HepG2 (cell line): ENCODE measurements around the gene NGEF. TPM values are rescaled to one million over a fixed set of nuclear protein-coding genes. Genes with fewer than 3 reads are reported as not detected.

Experiments used
- ATF7-NPFF ChIP-seq: sonication (generic); formaldehyde crosslinking; IDR thresholded peaks from 2 replicates; pipeline ENCODE4 v1.8.1; 2023; ENCODE audit warnings: mild to moderate bottlenecking, low read depth, missing genetic modification reagents, moderate library complexity
- CEBPG ChIP-seq: IDR thresholded peaks from 2 replicates; pipeline ENCODE4 v1.6.1; 2016
- ISL2 ChIP-seq: sonication (generic); formaldehyde crosslinking; IDR thresholded peaks from 2 replicates; pipeline ENCODE4 v1.5.0; 2020; ENCODE audit warnings: missing genetic modification reagents
- MAFG ChIP-seq: sonication (generic); formaldehyde crosslinking; IDR thresholded peaks from 2 replicates; pipeline ENCODE4 v1.5.1; 2020; ENCODE audit warnings: mild to moderate bottlenecking, missing genetic modification reagents
- TAF1 ChIP-seq: sonication (generic); formaldehyde crosslinking; IDR thresholded peaks from 2 replicates; pipeline ENCODE4 v1.4.0; 2020; ENCODE audit warnings: missing genetic modification reagents
- TCF7L2 ChIP-seq: IDR thresholded peaks from 2 replicates; pipeline ENCODE4 v1.6.1; 2011; ENCODE audit warnings: mild to moderate bottlenecking, low read depth, low read length, moderate library complexity
- ZC3H13 ChIP-seq: sonication (generic); formaldehyde crosslinking; IDR thresholded peaks from 2 replicates; pipeline ENCODE4 v1.8.1; 2023; ENCODE audit warnings: mild to moderate bottlenecking, missing genetic modification reagents, moderate library complexity
- ZNF205 ChIP-seq: IDR thresholded peaks from 2 replicates; pipeline ENCODE4 v1.6.1; 2018; ENCODE audit warnings: missing biosample characterization, missing genetic modification reagents
- ZNF577 ChIP-seq: sonication (generic); formaldehyde crosslinking; IDR thresholded peaks from 2 replicates; pipeline ENCODE4 v1.4.0; 2020; ENCODE audit warnings: mild to moderate bottlenecking, low read depth, missing genetic modification reagents, borderline replicate concordance
- ZNF776 ChIP-seq: sonication (generic); formaldehyde crosslinking; IDR thresholded peaks from 2 replicates; pipeline ENCODE4 v1.4.0; 2020; ENCODE audit warnings: mild to moderate bottlenecking, missing genetic modification reagents
- ZSCAN29 ChIP-seq: sonication (generic); formaldehyde crosslinking; conservative IDR thresholded peaks from 2 replicates; pipeline ENCODE4 v1.4.0; 2020; ENCODE audit warnings: mild to moderate bottlenecking, missing genetic modification reagents
- ZSCAN31 ChIP-seq: sonication (generic); formaldehyde crosslinking; IDR thresholded peaks from 2 replicates; pipeline ENCODE4 v1.5.0; 2020; ENCODE audit warnings: low read depth, mild to moderate bottlenecking, missing genetic modification reagents
- polyA plus RNA-seq, 8 experiments: library from polyadenylated mRNA; depleted of rRNA in 3 of 8; stranded (reverse) in 7 of 8; unstranded in 1 of 8; fragments of >200 nt; fragmentation: Illumina TruSeq in 4 of 8; extraction: Trizol in 4 of 8; gene quantifications; 2 replicates each; pipeline versions ENCODE4 v1.2.1 to v1.2.3, GENCODE V29; 2011 to 2016; ENCODE audit warnings: low read depth in 4 of 8, missing spikeins in 1 of 8, mixed read lengths in 1 of 8; ENCODE audit not compliant: insufficient read depth in 1 of 8
- total RNA-seq, 5 experiments: library from RNA; depleted of rRNA; stranded (reverse); fragments of >200 nt; fragmentation: Illumina TruSeq; extraction: Trizol; gene quantifications; 2 replicates each; pipeline ENCODE4 v1.2.3, GENCODE V29; 2016; ENCODE audit warnings: low read depth in 1 of 5
- TF ChIP-seq, protein P1 (sequence below): IDR thresholded peaks from 2 replicates; pipeline ENCODE4 v1.6.1; 2016; ENCODE audit warnings: missing compliant biosample characterization, missing genetic modification reagents, borderline replicate concordance
- TF ChIP-seq, protein P2 (sequence below): fragments of 450-650 bp; IDR thresholded peaks from 2 replicates; pipeline ENCODE4 v1.6.1; 2017; ENCODE audit warnings: mild to moderate bottlenecking
- TF ChIP-seq, protein P3 (sequence below): sonication (generic); formaldehyde crosslinking; conservative IDR thresholded peaks from 2 replicates; pipeline ENCODE4 v1.4.0; 2020; ENCODE audit warnings: missing genetic modification reagents
- TF ChIP-seq, protein P4 (sequence below), 2 experiments: sonication (generic) in 1 of 2; formaldehyde crosslinking in 1 of 2; IDR thresholded peaks; 2 replicates each; pipeline versions ENCODE4 v1.4.0 to v1.6.1; 2018 to 2020; ENCODE audit warnings: missing genetic modification reagents in 2 of 2, borderline replicate concordance in 1 of 2, low read depth in 1 of 2, mild to moderate bottlenecking in 1 of 2, missing biosample characterization in 1 of 2

Gene NGEF
- total and polyA plus RNA-seq, 2 of the 13 experiments (the other 11 are each of a cell fraction or from before 2014, with no cell fraction given), result 14.4 to 36.9 TPM

GRCh38 chr2:233061591-233062450 is 48.8 kb upstream of the NGEF start (continued):
- TF ChIP-seq ATF7-NPFF (CRISPR knock-in tag), result 0 out of 2 replicates have a peak, but pooled peaks have one; percentile 20
- peak; percentile 71 for TF ChIP-seq CEBPG
- TF ChIP-seq TCF7L2, result no peak
- no peak for TF ChIP-seq ZNF577 (CRISPR knock-in tag)
- TF ChIP-seq, protein P1, sequence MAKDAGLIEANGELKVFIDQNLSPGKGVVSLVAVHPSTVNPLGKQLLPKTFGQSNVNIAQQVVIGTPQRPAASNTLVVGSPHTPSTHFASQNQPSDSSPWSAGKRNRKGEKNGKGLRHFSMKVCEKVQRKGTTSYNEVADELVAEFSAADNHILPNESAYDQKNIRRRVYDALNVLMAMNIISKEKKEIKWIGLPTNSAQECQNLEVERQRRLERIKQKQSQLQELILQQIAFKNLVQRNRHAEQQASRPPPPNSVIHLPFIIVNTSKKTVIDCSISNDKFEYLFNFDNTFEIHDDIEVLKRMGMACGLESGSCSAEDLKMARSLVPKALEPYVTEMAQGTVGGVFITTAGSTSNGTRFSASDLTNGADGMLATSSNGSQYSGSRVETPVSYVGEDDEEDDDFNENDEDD (CRISPR knock-in tag), result no peak; the same call in 1 of the 2 replicates
- TF ChIP-seq ISL2 (CRISPR knock-in tag), result no peak
- no peak; the same call in none of the 2 replicates for TF ChIP-seq ZSCAN31
- peak; percentile 67; the same call in 1 of the 2 replicates for TF ChIP-seq ZNF205 (CRISPR knock-in tag)
- TF ChIP-seq ZC3H13, result no peak
- TF ChIP-seq ZNF776 (CRISPR knock-in tag), result 0 out of 2 replicates have a peak, but pooled peaks have one; percentile 28
- TF ChIP-seq ZSCAN29 (CRISPR knock-in tag), result no peak; the same call in 1 of the 2 replicates
- TF ChIP-seq, protein P2, sequence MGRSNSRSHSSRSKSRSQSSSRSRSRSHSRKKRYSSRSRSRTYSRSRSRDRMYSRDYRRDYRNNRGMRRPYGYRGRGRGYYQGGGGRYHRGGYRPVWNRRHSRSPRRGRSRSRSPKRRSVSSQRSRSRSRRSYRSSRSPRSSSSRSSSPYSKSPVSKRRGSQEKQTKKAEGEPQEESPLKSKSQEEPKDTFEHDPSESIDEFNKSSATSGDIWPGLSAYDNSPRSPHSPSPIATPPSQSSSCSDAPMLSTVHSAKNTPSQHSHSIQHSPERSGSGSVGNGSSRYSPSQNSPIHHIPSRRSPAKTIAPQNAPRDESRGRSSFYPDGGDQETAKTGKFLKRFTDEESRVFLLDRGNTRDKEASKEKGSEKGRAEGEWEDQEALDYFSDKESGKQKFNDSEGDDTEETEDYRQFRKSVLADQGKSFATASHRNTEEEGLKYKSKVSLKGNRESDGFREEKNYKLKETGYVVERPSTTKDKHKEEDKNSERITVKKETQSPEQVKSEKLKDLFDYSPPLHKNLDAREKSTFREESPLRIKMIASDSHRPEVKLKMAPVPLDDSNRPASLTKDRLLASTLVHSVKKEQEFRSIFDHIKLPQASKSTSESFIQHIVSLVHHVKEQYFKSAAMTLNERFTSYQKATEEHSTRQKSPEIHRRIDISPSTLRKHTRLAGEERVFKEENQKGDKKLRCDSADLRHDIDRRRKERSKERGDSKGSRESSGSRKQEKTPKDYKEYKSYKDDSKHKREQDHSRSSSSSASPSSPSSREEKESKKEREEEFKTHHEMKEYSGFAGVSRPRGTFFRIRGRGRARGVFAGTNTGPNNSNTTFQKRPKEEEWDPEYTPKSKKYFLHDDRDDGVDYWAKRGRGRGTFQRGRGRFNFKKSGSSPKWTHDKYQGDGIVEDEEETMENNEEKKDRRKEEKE, result no peak
- TF ChIP-seq MAFG (CRISPR knock-in tag), result no peak
- TF ChIP-seq, protein P3, sequence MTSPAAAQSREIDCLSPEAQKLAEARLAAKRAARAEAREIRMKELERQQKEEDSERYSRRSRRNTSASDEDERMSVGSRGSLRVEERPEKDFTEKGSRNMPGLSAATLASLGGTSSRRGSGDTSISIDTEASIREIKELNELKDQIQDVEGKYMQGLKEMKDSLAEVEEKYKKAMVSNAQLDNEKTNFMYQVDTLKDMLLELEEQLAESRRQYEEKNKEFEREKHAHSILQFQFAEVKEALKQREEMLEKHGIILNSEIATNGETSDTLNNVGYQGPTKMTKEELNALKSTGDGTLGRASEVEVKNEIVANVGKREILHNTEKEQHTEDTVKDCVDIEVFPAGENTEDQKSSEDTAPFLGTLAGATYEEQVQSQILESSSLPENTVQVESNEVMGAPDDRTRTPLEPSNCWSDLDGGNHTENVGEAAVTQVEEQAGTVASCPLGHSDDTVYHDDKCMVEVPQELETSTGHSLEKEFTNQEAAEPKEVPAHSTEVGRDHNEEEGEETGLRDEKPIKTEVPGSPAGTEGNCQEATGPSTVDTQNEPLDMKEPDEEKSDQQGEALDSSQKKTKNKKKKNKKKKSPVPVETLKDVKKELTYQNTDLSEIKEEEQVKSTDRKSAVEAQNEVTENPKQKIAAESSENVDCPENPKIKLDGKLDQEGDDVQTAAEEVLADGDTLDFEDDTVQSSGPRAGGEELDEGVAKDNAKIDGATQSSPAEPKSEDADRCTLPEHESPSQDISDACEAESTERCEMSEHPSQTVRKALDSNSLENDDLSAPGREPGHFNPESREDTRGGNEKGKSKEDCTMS (CRISPR knock-in tag), result no peak
- TF ChIP-seq TAF1, result peak; percentile 64
- TF ChIP-seq, protein P4, sequence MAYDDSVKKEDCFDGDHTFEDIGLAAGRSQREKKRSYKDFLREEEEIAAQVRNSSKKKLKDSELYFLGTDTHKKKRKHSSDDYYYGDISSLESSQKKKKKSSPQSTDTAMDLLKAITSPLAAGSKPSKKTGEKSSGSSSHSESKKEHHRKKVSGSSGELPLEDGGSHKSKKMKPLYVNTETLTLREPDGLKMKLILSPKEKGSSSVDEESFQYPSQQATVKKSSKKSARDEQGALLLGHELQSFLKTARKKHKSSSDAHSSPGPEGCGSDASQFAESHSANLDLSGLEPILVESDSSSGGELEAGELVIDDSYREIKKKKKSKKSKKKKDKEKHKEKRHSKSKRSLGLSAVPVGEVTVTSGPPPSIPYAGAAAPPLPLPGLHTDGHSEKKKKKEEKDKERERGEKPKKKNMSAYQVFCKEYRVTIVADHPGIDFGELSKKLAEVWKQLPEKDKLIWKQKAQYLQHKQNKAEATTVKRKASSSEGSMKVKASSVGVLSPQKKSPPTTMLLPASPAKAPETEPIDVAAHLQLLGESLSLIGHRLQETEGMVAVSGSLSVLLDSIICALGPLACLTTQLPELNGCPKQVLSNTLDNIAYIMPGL (CRISPR knock-in tag; IDR thresholded peaks at IDR 0.05; ENCODE audit: borderline replicate concordance in 1 of 2, low read depth in 1 of 2), result peak; percentile 87 to 88
